ENCODE results near the gene SEMA3A.

- no peak for TF ChIP-seq CTCF (IDR thresholded peaks at IDR 0.05)
- TF ChIP-seq POLR2A (IDR thresholded peaks at IDR 0.05), result no peak
Observed at GRCh38 chr7:84009051-84009450, 185.5 kb downstream of the SEMA3A start.

All from heart left ventricle (tissue), 13 donors.